Mammary epithelial cell (primary cell): Measurements from ENCODE around the gene NMBR.

Source experiments
- CTCF ChIP-seq, 2 donors: IDR thresholded peaks in 1 of 2; conservative IDR thresholded peaks in 1 of 2; 2 replicates each; pipeline ENCODE4 v1.5.1; 2011 to 2012; ENCODE audit warnings: inconsistent platforms in 2 of 2, low read length in 2 of 2, mild to moderate bottlenecking in 2 of 2, control low read depth in 1 of 2, low read depth in 1 of 2; ENCODE audit not compliant: insufficient read depth in 1 of 2; ENCODE audit errors: extremely low read depth in 1 of 2
- EZH2 ChIP-seq: IDR thresholded peaks from 2 replicates; pipeline ENCODE4 v1.6.1; 2012; ENCODE audit warnings: low read length, inconsistent platforms, borderline replicate concordance

DNA sequence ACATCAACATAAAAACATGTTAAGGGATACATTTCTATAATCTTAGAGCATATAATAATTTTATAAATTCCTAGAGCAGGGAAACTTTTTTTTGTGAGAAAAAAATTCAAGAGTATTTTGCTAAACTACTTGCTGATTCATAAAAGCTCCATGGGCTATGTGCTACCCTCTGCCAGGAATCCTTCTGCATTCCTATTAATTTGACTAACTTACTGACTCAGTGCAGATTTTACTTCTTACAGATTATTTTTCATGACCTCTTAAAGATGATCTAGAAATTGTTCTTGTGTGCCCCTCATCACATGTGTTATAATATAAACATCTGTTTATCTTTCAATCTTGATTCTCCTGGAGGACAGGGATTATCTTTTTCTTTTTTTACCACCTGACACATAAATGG is 5.8 kb upstream of the NMBR start:
- no peak for TF ChIP-seq CTCF (conservative IDR thresholded peaks at IDR 0.05 in 1 of 2, IDR thresholded peaks at IDR 0.05 in 1 of 2; ENCODE audit: extremely low read depth in 1 of 2, insufficient read depth in 1 of 2, low read depth in 1 of 2, low read length in 2 of 2)
- no peak for TF ChIP-seq EZH2
